MM.1S (cell line): ENCODE data around the gene CCDC169.
"Not testable (repeated sequence)": the region's sequence is repeated elsewhere in the genome, so short reads cannot be mapped to it uniquely, and the experiment has no call there.

Experiments
- CTCF ChIP-seq: fragments of 300-600 bp; sonication (generic); IDR thresholded peaks from 2 replicates; pipeline ENCODE4 v1.5.1; 2016; ENCODE audit warnings: antibody characterized with exemption, low read length, mixed read lengths
- EZH2phosphoT487 ChIP-seq: fragments of 300-600 bp; sonication (generic); IDR thresholded peaks from 2 replicates; pipeline ENCODE4 v1.6.1; 2018; ENCODE audit warnings: antibody characterized with exemption, low read length

GRCh38 chr13:36324881-36325280, 27.3 kb upstream of the CCDC169 start:
- TF ChIP-seq CTCF, EZH2phosphoT487: not testable (repeated sequence)
